ENCODE measurements around the gene PDYN.

DNA sequence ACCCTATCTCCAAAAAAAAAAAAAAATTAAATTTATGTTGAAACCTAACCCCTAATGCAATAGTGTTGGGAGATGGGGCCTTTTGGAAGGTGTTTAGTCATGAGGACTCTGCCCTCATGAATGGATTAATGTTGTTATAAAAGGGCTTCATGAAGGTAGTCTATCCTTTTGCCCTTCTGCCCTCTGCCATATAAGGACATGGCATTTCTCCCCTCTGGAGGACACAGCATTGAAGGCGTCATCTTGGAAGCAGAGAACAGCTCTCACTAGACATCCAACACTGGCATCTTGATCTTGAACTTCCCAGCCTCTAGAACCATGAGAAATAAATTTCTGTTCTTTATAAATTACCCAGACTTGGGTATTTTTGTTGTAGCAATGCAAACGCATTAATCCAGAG, 35.4 kb downstream of the PDYN start:
- TF ChIP-seq EP300 (IDR thresholded peaks at IDR 0.05) = no peak
- no peak for TF ChIP-seq POLR2A (IDR thresholded peaks at IDR 0.05)

Data from stomach (tissue), 4 donors.